Activated T-cell treated with anti-CD3 and anti-CD28 coated beads for 1 hour (primary cell): ENCODE results near the gene KLF16.

Experiments
- DNase-seq: peaks from one replicate; pipeline ENCODE4 v3.0.0-alpha.2; 2020; ENCODE audit warnings: low read depth

KLF16 gene

GRCh38 chr19:1819341-1820255, 43.8 kb downstream of the KLF16 start:
- no peak for DNase-seq

GRCh38 chr19:1818549-1819195, 44.7 kb downstream of the KLF16 start:
- DNase-seq, result no peak

GRCh38 chr19:1817553-1818179, 45.7 kb downstream of the KLF16 start:
- no peak for DNase-seq

GRCh38 chr19:1816530-1817298, 46.7 kb downstream of the KLF16 start:
- DNase-seq, result no peak

GRCh38 chr19:1815605-1816529, 47.5 kb downstream of the KLF16 start:
- no peak for DNase-seq

- no peak for DNase-seq
Measured at GRCh38 chr19:1814833-1815604, 48.4 kb downstream of the KLF16 start.

GRCh38 chr19:1814391-1814790, 49.0 kb downstream of the KLF16 start:
- DNase-seq, result no peak

GRCh38 chr19:1813192-1814182, 49.9 kb downstream of the KLF16 start:
- DNase-seq, result no peak

- peak; percentile 67 for DNase-seq
Measured at GRCh38 chr19:1812426-1813191, 50.8 kb downstream of the KLF16 start.

- DNase-seq, result peak; percentile 57
Measured at GRCh38 chr19:1811942-1812425, 51.4 kb downstream of the KLF16 start, which contains the start of gene ATP8B3. ATP8B3 (minus strand) TSS chr19:1812276; CDS start chr19:1811736, 540 bp downstream.

- DNase-seq, result peak; percentile 23
Measured at GRCh38 chr19:1811472-1811894, 51.9 kb downstream of the KLF16 start.

GRCh38 chr19:1810439-1811160, 52.8 kb downstream of the KLF16 start:
- DNase-seq, result no peak

- no peak for DNase-seq
Measured at GRCh38 chr19:1809678-1810077, 53.7 kb downstream of the KLF16 start.

- DNase-seq, result no peak
Measured at GRCh38 chr19:1808395-1808731, 55.0 kb downstream of the KLF16 start.

- no peak for DNase-seq
Measured at GRCh38 chr19:1807695-1808394, 55.5 kb downstream of the KLF16 start.

GRCh38 chr19:1807030-1807694, 56.2 kb downstream of the KLF16 start:
- no peak for DNase-seq
